ENCODE measurements around the gene ANKS6.

The ANKS6 gene

GRCh38 chr9:98811051-98811650 lies 14.8 kb upstream of the ANKS6 start:
- DNase-seq: peak; percentile 99

- peak; percentile 63 for DNase-seq
These were observed 13.9 kb upstream of the ANKS6 start for GRCh38 chr9:98810102-98810842.

GRCh38 chr9:98809311-98810101 lies 13.2 kb upstream of the ANKS6 start:
- DNase-seq: no peak

- no peak for DNase-seq
These were observed 12.5 kb upstream of the ANKS6 start for GRCh38 chr9:98808875-98809274.

- peak; percentile 75 for DNase-seq
These were observed 12.1 kb upstream of the ANKS6 start for GRCh38 chr9:98808411-98808815.

- DNase-seq: no peak
These were observed 11.4 kb upstream of the ANKS6 start for GRCh38 chr9:98807814-98808195.

GRCh38 chr9:98807070-98807813 lies 10.9 kb upstream of the ANKS6 start, which contains the start of gene GALNT12:
Gene GALNT12 (plus strand): TSS chr9:98807670. CDS start chr9:98807699, 29 bp downstream.
- DNase-seq: peak; percentile 45

GRCh38 chr9:98806394-98807035 lies 10.2 kb upstream of the ANKS6 start:
- peak; percentile 72 for DNase-seq

GRCh38 chr9:98805506-98806272 lies 9.3 kb upstream of the ANKS6 start:
- DNase-seq: peak; percentile 86

GRCh38 chr9:98804083-98804482 lies 7.7 kb upstream of the ANKS6 start:
- no peak for DNase-seq

- no peak for DNase-seq
These were observed 5.6 kb upstream of the ANKS6 start for GRCh38 chr9:98801969-98802371.

GRCh38 chr9:98801561-98801960 lies 5.2 kb upstream of the ANKS6 start:
- no peak for DNase-seq

- no peak for DNase-seq
These were observed 1.9 kb upstream of the ANKS6 start for GRCh38 chr9:98798254-98798653.

- no peak for DNase-seq
These were observed 1.1 kb upstream of the ANKS6 start for GRCh38 chr9:98797491-98797890.

- no peak for DNase-seq
These were observed 388 bp downstream of the ANKS6 start for GRCh38 chr9:98795970-98796363.

- no peak for DNase-seq
These were observed 930 bp downstream of the ANKS6 start for GRCh38 chr9:98795295-98795955.

- DNase-seq: no peak
These were observed 1.6 kb downstream of the ANKS6 start for GRCh38 chr9:98794802-98795201.

- DNase-seq: no peak
These were observed 3.3 kb downstream of the ANKS6 start for GRCh38 chr9:98793031-98793430.

- no peak for DNase-seq
These were observed 4.5 kb downstream of the ANKS6 start for GRCh38 chr9:98791608-98792490.
